Measurements from ENCODE around the gene SCN10A.
A peak's percentile ranks its signal among the peaks of the same experiment; 100 is the strongest.

SCN10A gene

GRCh38 chr3:38721207-38721772 lies 94.7 kb downstream of the SCN10A start:
- no peak for DNase-seq (ENCODE audit: low spot score)
- no peak for TF ChIP-seq CTCF (IDR thresholded peaks at IDR 0.05; ENCODE audit: extremely low read depth, insufficient read depth, missing control alignments)
- in situ Hi-C loops (cut with MboI; ENCODE audit: low pct_unique_long_range_greater_than_20kb, low sequenced_read_pairs, unreplicated experiment) = no loop called here

GRCh38 chr3:38720465-38720864 lies 95.6 kb downstream of the SCN10A start:
- DNase-seq (ENCODE audit: low spot score) = no peak
- no peak for TF ChIP-seq CTCF (IDR thresholded peaks at IDR 0.05; ENCODE audit: extremely low read depth, insufficient read depth, missing control alignments)
- in situ Hi-C loops (cut with MboI; ENCODE audit: low pct_unique_long_range_greater_than_20kb, low sequenced_read_pairs, unreplicated experiment) = no loop called here

- no peak for TF ChIP-seq CTCF (IDR thresholded peaks at IDR 0.05; ENCODE audit: extremely low read depth, insufficient read depth, missing control alignments)
- DNase-seq (ENCODE audit: low spot score) = no peak
- in situ Hi-C loops (cut with MboI; ENCODE audit: low pct_unique_long_range_greater_than_20kb, low sequenced_read_pairs, unreplicated experiment) = no loop called here
These were observed 98.4 kb downstream of the SCN10A start for GRCh38 chr3:38717355-38718240.

- in situ Hi-C loops (cut with MboI; ENCODE audit: low pct_unique_long_range_greater_than_20kb, low sequenced_read_pairs, unreplicated experiment) = no loop called here
- TF ChIP-seq CTCF (IDR thresholded peaks at IDR 0.05; ENCODE audit: extremely low read depth, insufficient read depth, missing control alignments) = no peak
- DNase-seq (ENCODE audit: low spot score) = no peak
These were observed 102.9 kb downstream of the SCN10A start for GRCh38 chr3:38713121-38713520.

- in situ Hi-C loops (cut with MboI; ENCODE audit: low pct_unique_long_range_greater_than_20kb, low sequenced_read_pairs, unreplicated experiment) = no loop called here
- DNase-seq (ENCODE audit: low spot score) = no peak
These were observed 104.7 kb downstream of the SCN10A start for GRCh38 chr3:38711321-38711720.

GRCh38 chr3:38707730-38708129 lies 108.3 kb downstream of the SCN10A start:
- no peak for DNase-seq (ENCODE audit: low spot score)
- in situ Hi-C loops (cut with MboI; ENCODE audit: low pct_unique_long_range_greater_than_20kb, low sequenced_read_pairs, unreplicated experiment) = no loop called here
- peak; percentile 36 for TF ChIP-seq CTCF (IDR thresholded peaks at IDR 0.05; ENCODE audit: extremely low read depth, insufficient read depth, missing control alignments)

More at GRCh38 chr3:38711321-38711720, 104.7 kb downstream of the SCN10A start:
- no peak for TF ChIP-seq CTCF (IDR thresholded peaks at IDR 0.05; ENCODE audit: extremely low read depth, insufficient read depth, missing control alignments)
